Measurements from ENCODE around the gene TSPAN4. TPM values are rescaled to one million over a fixed set of nuclear protein-coding genes. Genes with fewer than 3 reads are reported as not detected.

Gene TSPAN4
- total RNA-seq, 1 donor from 2014 or later = 14.3 TPM

DNA sequence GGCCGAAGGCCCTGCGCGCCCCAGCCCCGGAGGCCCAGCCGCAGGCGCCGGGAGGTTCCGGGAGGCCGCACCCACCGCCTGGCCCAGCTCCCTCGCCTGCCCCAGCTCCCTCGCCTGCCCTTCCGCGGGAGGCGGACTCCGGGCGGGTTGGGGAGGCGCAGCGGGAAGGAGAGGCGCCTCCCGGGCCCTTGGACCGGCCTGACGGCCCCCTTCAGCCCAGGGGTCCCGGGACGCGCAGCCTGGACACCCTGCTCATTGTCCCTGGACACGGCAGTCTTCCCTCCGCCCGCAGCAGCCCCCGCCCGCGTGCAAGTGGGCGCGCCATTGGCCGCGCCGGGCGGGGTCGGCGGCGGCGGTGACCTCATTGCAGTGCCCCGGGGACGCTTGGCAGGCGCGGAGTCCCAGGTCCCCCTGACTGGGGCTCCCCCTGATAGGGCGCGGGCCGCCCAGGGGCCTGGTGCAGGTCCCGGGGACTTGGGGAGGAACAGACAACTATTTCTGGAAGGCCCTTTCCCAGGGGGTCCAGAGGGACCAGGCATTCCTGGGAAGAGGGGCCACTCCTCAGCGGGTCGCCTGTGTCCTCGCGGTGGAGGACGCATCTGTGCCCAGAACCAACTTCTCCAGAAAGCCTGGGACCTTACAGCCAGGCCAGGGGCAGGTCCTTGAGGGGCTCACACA is 9.4 kb upstream of the TSPAN4 start:
- no peak for FAIRE-seq
- DNase-seq (ENCODE audit: low spot score in 2 of 2) = no peak

DNA sequence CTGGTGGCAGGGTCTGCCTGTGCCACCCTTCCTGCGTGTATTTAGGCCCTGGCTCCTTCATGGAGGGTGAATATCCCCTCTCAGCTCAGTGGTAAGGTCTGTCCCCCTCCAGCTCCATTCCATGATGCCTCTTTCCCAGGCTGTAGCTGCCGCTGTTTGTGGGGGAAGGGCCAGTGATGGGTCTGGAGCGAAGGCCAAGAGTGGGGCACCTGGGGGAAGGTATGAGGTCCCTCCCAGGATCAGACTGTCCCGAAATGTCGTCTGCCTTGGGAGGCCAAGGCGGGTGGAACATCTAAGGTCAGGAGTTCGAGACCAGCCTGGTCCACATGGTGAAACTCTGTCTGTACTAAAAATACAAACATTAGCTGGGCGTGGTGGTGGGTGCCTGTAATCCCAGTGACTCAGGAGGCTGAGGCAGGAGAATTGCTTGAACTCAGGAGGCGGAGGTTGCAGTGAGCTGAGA is 8.8 kb upstream of the TSPAN4 start:
- FAIRE-seq (no peak), DNase-seq (ENCODE audit: low spot score in 2 of 2) (no peak)

DNA sequence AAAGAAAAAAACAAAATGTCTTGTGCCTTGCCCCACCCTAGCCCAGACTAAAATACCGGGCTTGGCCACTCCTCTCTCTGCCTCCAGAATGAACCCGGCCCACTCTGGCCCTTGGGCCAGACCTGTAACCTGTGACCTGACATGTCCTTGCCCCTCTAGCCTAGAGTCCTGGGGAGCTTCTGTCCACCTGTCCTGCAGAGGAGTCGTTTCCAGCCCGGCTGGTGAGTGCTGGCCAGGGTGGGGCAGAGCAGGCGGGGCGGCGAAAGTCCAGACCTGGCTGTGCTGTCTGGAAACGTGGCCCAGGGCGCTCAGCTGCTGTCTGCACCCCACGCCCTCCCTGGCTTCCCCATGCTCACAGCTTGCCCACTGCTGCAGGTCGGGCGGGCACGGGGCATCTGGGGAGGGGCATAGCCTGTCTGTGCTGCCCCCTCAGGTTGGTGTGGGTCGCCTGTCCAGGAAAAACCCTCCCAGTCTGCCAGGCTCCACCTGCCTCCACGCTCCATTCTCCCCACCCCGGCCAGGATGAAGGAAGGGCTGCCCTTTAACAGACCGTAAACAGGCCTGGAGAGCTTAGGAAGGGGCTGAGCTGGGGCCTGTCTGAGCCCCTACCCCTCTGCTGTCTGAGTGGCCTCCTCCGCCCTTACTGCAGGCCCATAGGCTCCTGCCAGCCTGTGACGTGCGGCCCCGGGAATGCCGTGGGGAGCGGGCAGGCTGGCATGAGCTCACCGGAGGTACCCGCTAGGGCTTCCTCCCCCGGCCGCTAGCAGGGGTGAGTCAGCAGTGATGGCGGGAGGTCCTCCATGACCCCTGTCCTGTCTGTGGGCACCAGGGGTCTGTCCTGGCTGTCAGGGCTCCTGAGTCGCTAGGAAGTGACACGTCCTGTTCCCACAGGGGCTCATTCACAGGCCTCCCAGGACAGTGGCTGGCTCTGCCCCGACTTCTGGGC is 8.0 kb upstream of the TSPAN4 start:
- FAIRE-seq = no peak

DNA sequence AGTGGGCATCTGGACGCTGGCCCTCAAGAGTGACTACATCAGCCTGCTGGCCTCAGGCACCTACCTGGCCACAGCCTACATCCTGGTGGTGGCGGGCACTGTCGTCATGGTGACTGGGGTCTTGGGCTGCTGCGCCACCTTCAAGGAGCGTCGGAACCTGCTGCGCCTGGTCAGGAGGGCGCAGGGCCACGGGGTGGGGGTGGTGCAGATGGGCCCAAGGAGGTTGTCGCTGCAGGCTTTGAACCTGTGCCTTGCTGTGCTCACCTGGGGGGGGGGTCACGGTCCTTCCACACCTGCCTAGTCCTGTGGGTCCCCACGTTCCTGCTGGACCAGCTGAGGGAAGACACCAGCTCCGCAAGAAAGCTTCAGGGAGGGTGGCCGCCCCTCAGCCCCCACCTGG is 6.4 kb upstream of the TSPAN4 start:
- DNase-seq (ENCODE audit: low spot score in 2 of 2) (no peak), FAIRE-seq (no peak)

More for the DNA sequence above, 8.0 kb upstream of the TSPAN4 start:
- peak in 1 of 2 donors; percentile 73 for DNase-seq (ENCODE audit: low spot score in 2 of 2)

DNA sequence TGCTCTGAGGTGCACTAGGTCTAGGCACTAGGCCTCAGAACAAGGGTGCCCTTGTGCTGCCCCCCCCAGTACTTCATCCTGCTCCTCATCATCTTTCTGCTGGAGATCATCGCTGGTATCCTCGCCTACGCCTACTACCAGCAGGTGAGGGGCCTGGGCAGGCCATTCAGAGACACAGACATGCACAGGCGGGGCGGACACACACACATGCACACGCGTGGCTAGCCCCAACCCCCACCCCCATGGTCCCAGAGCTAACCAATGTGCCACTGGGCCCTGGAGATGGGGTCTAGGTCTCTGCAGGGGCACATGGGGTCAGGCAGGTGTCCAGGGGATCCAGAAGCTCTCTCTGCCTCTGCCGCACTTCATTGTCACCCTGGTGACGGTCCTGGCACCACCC is 6.0 kb upstream of the TSPAN4 start:
- DNase-seq (ENCODE audit: low spot score in 2 of 2) (no peak), FAIRE-seq (no peak)

DNA sequence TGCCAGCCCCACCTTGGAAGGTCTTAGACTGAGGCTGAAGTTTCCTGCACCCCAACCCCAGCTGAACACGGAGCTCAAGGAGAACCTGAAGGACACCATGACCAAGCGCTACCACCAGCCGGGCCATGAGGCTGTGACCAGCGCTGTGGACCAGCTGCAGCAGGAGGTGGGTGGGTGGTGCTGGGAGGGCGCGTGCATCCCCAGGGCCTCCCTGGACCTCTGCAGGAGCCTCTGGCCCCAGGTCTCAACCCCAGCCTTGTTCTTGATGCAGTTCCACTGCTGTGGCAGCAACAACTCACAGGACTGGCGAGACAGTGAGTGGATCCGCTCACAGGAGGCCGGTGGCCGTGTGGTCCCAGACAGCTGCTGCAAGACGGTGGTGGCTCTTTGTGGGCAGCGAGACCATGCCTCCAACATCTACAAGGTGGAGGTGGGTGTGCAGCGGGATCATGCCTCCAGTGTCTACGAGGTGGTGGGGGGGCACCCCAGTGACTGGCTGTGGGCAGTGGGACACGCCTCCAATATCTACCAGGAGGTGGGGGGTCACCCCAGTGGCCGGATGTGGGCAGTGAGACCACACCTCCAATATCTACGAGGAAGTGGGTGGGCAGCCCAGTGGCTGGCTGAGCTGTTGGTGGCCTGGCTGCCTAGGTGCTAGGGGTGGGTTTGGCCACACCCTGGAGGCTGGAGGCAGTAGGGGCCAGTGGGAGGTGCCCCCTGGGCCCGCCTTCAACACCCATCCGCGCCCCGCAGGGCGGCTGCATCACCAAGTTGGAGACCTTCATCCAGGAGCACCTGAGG is 5.3 kb upstream of the TSPAN4 start:
- FAIRE-seq = no peak

DNA sequence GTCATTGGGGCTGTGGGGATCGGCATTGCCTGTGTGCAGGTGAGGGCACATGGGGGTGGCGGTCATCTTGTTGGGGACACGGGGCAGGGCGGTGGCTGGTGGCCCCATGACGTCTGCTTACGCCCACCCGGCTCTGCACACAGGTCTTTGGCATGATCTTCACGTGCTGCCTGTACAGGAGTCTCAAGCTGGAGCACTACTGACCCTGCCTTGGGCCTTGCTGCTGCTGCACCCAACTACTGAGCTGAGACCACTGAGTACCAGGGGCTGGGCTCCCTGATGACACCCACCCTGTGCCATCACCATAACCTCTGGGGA is 4.7 kb upstream of the TSPAN4 start:
- DNase-seq (ENCODE audit: low spot score in 2 of 2) (no peak), FAIRE-seq (no peak)

More for the DNA sequence above, 5.3 kb upstream of the TSPAN4 start:
- DNase-seq (ENCODE audit: low spot score in 2 of 2) = no peak

DNA sequence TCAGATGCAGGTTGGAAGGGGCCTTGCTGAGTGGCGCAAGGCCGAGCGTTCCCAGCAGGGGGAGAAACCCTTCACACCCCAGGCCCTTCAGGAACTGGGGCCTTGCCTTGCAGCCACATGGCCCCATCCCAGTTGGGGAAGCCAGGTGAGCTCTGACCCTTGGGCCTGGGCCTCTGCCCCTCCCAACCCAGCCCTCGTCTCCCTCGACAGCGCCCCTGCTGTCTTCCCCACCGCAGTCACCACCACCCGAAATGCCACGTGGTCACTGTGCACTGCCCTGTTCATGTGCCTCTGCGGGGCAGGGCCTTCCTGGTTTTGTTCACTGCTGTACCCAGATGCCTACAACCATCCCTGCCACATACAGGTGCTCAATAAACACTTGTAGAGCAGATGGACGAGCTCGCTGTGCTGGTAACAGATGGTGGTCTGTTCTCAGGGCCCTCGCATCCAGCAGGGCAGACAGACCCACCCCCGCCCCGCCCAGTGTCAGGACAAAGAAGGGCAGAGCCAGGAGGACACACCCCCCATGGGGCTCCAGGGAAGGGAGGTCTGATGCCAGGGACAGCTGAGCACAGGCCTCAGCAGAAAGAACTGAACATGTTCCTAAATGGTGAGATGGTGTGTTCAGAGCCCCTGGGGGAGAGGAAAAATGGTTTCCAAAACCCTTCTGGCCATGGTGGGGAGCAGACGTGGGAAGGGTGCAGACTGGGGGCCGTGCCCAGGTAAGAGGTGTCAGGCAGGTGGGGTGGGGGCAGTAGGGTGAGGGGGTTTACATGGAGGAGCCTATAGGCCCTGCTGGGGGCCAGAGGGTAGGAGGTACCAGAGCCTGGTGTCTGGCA is 4.0 kb upstream of the TSPAN4 start:
- DNase-seq (ENCODE audit: low spot score in 2 of 2) (no peak), FAIRE-seq (no peak)

DNA sequence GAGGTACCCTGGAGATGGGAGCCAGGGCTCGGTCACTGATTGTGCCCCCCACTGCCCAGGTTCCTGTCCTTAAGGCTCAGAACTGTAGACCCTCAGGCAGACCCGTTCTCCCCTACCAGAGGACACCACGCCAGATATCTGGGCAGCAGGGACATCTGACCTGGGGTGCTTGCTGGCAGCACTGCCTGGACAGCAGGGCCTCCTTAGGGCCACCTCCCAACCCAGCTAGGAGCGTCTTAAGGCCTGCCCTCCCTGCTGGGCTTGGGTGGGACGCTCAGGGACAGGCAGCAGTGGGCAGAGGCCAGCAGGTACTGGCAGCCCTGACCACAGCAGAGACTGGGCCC is 3.4 kb upstream of the TSPAN4 start:
- FAIRE-seq = no peak

DNA sequence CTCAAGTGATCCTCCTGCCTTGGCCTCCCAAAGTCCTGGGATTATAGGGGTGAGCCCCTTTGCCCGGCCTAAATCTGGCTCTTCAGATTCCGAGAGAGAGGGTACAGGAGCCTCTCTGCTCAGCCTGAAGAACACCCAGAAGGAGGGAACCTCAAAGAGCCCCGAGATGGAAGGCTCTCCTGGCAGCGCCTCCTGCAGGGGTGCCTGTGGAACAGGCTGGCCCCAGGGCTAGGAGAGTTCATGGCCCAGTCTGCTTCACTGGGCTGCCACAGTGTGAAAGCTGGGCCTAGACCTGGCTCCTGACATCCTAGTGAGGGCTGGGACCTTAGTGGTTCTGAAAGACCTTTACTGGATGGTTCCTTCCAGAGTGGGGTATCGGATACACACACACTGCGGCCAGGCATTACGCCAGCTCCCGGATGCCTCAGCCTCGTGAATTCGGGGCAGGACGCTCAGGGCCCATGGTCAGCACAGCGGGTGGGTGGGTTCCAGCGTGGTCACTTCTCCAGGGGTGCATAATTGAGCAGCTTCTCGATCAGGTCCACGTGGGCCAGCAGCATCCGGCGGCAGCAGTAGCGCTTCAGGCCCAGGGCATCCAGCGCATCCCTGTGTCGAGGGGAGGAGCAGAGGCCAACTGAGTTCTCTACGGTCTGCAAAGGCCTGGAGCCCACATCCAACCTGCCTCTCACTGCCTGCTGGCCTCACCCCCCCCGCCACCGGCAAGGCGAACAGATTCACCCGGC is 2.6 kb upstream of the TSPAN4 start:
- no peak for DNase-seq (ENCODE audit: low spot score in 2 of 2)
- no peak for FAIRE-seq

More for the DNA sequence above, 3.4 kb upstream of the TSPAN4 start:
- no peak for DNase-seq (ENCODE audit: low spot score in 2 of 2)

DNA sequence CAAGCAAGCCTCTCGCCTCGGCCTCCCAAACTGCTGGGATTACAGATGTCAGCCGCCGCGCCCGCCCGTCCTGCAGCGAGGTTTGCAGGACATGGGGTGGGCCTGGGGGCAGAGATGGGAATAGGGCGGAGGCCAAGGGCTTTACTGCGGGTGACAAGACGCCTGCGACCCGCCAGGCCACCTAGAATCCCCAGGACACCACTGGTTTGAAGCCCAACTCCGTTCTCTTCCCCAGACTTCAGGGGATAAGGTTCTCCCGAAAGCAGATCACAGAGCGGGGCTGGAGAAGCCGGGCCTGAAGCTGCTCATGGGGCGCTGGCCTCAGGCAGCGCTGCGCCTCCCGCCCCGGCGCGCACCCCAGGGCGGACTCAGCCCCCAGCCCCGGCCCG is 677 bp upstream of the TSPAN4 start:
- no peak for FAIRE-seq

DNA sequence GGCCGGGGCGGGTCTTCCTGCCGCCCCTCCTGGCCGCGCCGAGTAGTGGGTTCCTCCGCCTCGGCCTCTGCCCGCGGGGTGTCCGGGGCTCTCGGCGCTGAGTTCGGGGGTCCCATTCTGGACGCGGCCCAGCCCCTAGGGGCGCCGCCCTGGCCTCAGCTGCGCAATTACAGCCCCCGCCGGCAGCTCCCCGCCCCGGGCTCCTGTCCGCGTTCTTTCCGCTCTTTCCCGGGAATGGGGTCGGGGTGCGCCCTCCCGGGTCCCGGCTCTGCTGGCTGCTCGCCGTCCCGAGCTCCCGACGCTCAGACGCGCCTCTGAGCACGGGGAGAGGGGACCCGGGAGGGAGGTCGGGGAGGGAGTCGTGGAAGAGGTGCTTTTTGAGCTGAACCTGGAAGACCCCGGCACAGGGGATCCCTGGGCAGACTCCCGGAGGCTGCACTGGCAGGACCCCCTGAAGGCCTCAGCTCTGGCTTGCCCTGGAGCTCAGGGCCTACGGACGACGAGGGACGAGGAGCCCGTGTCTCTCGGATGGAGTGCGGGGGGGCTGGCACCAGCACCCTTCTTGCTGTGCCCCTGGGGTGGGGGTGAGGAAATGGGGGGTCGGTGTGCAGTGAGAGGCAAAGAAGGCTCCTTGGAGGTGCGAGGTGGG is 558 bp downstream of the TSPAN4 start:
- FAIRE-seq (no peak), DNase-seq (ENCODE audit: low spot score in 2 of 2) (no peak)

More for the DNA sequence above, 677 bp upstream of the TSPAN4 start:
- no peak for DNase-seq (ENCODE audit: low spot score in 2 of 2)

DNA sequence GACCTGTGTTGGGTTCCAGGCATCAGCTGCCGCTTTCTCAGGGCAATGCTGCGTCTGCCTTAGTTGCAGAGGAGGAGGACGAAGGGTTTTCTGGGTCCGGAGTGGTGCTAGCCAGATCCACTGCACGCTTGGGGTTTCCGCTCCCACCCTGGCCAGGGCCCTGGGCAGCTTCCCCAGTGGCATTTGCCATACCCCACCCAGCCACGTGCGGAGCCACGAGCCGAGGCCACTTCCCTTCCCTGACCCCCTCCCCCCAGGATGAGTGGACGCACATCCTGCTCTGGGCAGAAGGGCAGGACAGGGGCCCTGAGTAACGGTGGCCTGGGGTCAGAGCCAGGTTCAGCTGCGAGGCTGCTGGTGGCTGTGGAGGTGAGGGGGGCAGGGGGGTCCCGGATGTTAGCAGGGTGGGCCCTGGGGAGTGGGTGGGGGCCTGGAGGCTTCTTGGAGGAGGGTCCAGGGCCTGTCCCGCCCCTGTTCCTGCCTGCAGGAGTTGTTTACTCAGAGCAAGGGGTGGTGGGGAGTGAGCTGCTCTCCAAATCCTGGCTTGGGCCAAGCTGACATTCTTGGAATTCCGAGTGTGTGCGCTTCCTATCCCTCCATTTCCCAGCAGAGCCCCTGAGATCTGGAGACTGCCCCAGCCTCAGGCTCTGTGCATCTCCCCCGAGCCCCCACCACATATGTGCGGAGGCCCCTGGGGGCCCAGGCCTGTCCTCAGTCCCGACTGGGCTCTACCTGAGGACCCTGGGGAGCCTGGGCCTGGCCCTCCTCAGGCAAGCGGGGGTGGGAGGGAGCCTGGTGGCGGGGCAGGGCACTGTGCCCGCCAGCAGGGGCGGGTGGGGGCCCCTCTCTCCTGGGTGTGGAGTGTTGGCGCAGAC is 1.4 kb downstream of the TSPAN4 start:
- DNase-seq (ENCODE audit: low spot score in 2 of 2) (peak in 1 of 2 donors; percentile 71), FAIRE-seq (no peak)

DNA sequence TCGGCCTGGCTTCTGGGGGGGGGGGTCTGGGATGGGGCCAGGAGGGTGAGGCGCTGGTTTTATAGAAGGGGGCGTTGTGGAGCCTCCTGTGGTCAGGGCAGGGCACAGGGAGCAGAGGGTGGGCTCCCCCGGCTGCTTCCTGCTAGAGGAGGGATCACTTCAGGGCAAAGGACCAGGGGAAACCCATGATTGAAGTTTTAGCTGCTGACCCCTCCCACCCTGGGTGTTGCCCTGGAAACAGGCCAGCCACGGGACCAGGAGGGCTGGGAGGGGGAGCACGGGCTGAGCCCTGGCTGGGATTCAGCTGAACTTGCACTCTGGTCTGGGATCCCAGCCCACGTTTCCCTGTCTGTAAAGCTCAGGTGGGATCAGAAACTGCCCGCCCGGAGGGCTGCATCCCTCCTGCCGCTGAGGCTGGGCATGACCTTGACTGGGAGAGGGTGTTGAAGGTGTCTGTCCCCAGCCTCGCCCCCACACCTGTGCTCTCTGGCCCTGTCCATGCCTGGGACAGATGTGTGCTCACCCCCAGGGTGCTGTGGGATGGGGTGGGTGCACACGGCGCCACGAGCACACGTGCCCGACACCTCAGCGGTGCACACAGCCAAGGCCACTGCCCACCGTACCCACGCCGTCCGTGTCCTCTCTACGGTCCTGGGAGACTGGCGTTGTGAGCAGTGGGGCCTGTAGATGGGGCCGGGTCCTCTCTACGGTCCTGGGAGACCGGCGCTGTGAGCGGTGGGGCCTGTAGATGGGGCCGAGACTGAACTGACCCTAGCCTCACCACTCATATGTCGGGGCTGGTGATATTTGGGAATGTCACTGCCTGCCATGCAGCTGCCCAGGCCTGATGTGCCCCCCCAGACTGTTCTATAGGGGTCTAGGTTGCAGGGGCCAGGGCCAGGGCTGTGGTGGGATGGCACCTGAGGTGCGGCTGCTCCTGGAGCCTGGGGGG is 2.3 kb downstream of the TSPAN4 start:
- no peak for FAIRE-seq
- DNase-seq (ENCODE audit: low spot score in 2 of 2) = peak; percentile 71 to 79

DNA sequence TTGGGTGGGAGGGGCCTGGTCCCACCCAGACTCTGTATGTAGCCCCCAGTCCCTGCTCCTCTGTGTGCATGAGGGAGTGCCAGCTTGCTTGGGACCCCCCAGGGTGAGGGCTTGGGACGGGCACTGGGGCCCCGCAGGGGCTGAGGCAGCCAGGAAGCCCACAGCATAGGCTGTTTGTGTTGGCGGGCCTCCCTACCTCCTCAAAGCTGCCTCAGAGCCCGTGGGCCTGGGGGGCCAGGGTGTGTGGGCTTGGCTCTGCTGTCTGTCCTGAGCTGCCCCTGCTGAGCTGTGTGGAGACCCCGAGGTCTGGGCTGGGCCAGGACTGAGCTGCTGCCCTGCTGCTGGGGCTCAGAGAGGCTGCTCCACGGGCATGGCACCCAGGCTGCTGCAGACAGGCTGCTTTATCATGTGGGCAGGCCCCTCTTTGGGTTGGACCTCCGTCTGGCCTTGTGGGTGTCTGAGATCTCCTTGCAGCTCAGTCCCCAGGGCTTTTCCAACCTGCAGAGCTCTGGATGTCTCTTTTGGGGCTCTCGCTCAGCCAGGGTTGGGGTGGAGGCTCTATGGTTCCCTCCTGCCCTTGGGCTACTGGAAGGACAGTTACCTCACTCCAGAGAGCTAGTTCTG is 3.3 kb downstream of the TSPAN4 start:
- DNase-seq (ENCODE audit: low spot score in 2 of 2) = no peak
- FAIRE-seq = no peak

DNA sequence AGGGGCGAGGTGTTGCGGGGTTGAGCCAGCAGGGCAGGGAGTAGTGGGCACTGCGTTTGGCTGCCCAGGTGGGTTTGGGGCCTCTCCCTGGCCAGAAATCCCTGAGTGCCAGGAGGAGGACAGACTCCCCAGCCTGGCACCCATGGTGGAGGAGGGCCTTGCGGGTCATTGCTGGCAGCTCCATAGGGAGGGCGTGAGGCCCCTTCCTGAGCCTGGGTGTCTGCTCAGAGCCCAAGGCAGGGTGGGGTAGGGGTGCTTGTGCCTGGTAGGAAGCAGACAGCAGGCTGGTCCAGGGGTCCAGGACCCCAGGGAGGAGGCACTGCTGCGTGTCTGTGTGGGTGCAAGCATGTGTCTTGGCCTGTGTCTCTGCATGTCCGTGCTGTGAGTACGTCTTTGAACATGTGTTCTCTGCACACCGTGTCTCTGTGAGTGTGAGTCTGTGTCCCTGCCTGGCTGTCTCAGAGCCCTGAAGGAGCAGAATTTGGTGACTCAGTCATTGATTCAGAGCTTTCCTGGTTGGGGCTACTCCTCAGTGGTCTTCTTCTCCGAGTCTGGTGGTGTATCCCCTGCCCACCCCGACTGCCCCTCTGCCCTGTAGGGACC is 3.9 kb downstream of the TSPAN4 start:
- no peak for FAIRE-seq
- DNase-seq (ENCODE audit: low spot score in 2 of 2) = no peak

All from frontal cortex (tissue), 4 donors.